LNCaP clone FGC (cell line): ENCODE data around the gene RELB.

Source experiments
- DNase-seq: peaks from one replicate; pipeline ENCODE4 v3.0.0-alpha.2; 2011; ENCODE audit warnings: low read depth
- H3K4me3 ChIP-seq: 2 replicates; pipeline ENCODE4 v1.5.1; 2011; ENCODE audit warnings: mild to moderate bottlenecking, low read depth, low read length, control low read depth
- CTCF ChIP-seq: IDR thresholded peaks from 2 replicates; pipeline ENCODE4 v1.5.1; 2012; ENCODE audit warnings: mild to moderate bottlenecking; ENCODE audit not compliant: control insufficient read depth, insufficient read depth; ENCODE audit errors: extremely low read depth

Gene RELB

GRCh38 chr19:45021971-45022370, 20.7 kb downstream of the RELB start:
- DNase-seq, result no peak
- TF ChIP-seq CTCF, result no peak

GRCh38 chr19:45023048-45023447, 21.8 kb downstream of the RELB start:
- no peak for TF ChIP-seq CTCF
- H3K4me3 ChIP-seq, result no peak overlapping the region
- no peak for DNase-seq

More at GRCh38 chr19:45021971-45022370, 20.7 kb downstream of the RELB start:
- H3K4me3 ChIP-seq, result no peak overlapping the region

GRCh38 chr19:45025264-45025663, 24.0 kb downstream of the RELB start:
- no peak for DNase-seq
- no peak for TF ChIP-seq CTCF

GRCh38 chr19:45027371-45027770, 26.1 kb downstream of the RELB start:
- no peak overlapping the region for H3K4me3 ChIP-seq
- DNase-seq, result no peak
- TF ChIP-seq CTCF, result no peak

More at GRCh38 chr19:45025264-45025663, 24.0 kb downstream of the RELB start:
- H3K4me3 ChIP-seq, result no peak overlapping the region

- no peak overlapping the region for H3K4me3 ChIP-seq
- no peak for DNase-seq
- no peak for TF ChIP-seq CTCF
Observed at GRCh38 chr19:45030825-45031224, 29.6 kb downstream of the RELB start.

- no peak for DNase-seq
- TF ChIP-seq CTCF, result no peak
- no peak overlapping the region for H3K4me3 ChIP-seq
Observed at GRCh38 chr19:45032421-45032820, 31.2 kb downstream of the RELB start.

- no peak for DNase-seq
- TF ChIP-seq CTCF, result no peak
- no peak overlapping the region for H3K4me3 ChIP-seq
Observed at GRCh38 chr19:45035755-45036154, 34.5 kb downstream of the RELB start.
